Osteoblast (primary cell): ENCODE measurements around the gene LAMB4. TPM values are rescaled to one million over a fixed set of nuclear protein-coding genes. Genes with fewer than 3 reads are reported as not detected.

ENCODE experiments used
- DNase-seq: peaks from one replicate; pipeline ENCODE4 v3.0.0; 2011; ENCODE audit warnings: low spot score, mixed read lengths; ENCODE audit not compliant: insufficient read length; ENCODE audit errors: missing footprints
- H2AFZ ChIP-seq: 2 replicates; pipeline ENCODE4 v1.6.0; 2011; ENCODE audit warnings: mild to moderate bottlenecking, low read length
- H3K27ac ChIP-seq: 2 replicates; pipeline ENCODE4 v1.5.1; 2011; ENCODE audit warnings: mild to moderate bottlenecking, low read depth, low read length, moderate library complexity
- H3K27me3 ChIP-seq: 2 replicates; pipeline ENCODE4 v1.6.0; 2012; ENCODE audit warnings: mild to moderate bottlenecking, control low read depth, inconsistent platforms, low read length, moderate library complexity; ENCODE audit not compliant: insufficient read depth
- H3K36me3 ChIP-seq: 2 replicates; pipeline ENCODE4 v1.5.1; 2011; ENCODE audit warnings: mild to moderate bottlenecking, low read length, control low read depth, moderate library complexity; ENCODE audit not compliant: insufficient read depth
- H3K4me1 ChIP-seq: 2 replicates; pipeline ENCODE4 v1.5.1; 2011; ENCODE audit warnings: mild to moderate bottlenecking, low read length, control low read depth, moderate library complexity; ENCODE audit not compliant: insufficient read depth
- H3K4me2 ChIP-seq: 2 replicates; pipeline ENCODE4 v1.6.0; 2011; ENCODE audit warnings: mild to moderate bottlenecking, low read length; ENCODE audit not compliant: insufficient read depth
- H3K4me3 ChIP-seq: fragments of 200-600 bp; sonication (generic); 3 replicates; pipeline ENCODE4 v1.5.1; 2012; ENCODE audit warnings: mild to moderate bottlenecking, low read length, inconsistent platforms; ENCODE audit not compliant: insufficient read depth
- H3K79me2 ChIP-seq: 2 replicates; pipeline ENCODE4 v1.6.0; 2012; ENCODE audit warnings: mild to moderate bottlenecking, low read length, control low read depth, inconsistent platforms; ENCODE audit not compliant: insufficient read depth
- H3K9me3 ChIP-seq: 2 replicates; pipeline ENCODE4 v1.5.1; 2011; ENCODE audit warnings: low read depth, low read length, control low read depth
- H4K20me1 ChIP-seq: 2 replicates; pipeline ENCODE4 v1.6.0; 2012; ENCODE audit warnings: mild to moderate bottlenecking, low read length, control low read depth; ENCODE audit not compliant: insufficient read depth
- total RNA-seq: library from RNA; depleted of rRNA; stranded (reverse); fragments of >200 nt; gene quantifications from 2 replicates; pipeline ENCODE4 v1.2.3, GENCODE V29; 2012
- TF ChIP-seq, protein P1 (sequence below): IDR thresholded peaks from 2 replicates; pipeline ENCODE4 v1.5.1; 2011; ENCODE audit warnings: mild to moderate bottlenecking, low read depth, low read length, moderate library complexity; ENCODE audit errors: extremely low read depth

LAMB4 gene
- total RNA-seq, 1 donor = 0.36 TPM

- DNase-seq = no peak
- Histone ChIP-seq H3K9me3 (no peaks in the 10 kb centered on the region), H3K4me3 (no peak overlapping the region), H3K27me3 (no peaks in the 10 kb centered on the region), H3K79me2 (peaks cover 32% of the 10 kb centered on the region), H3K36me3 (peaks cover 64% of the 10 kb centered on the region), H3K27ac (peak overlapping the region; percentile 73), H2AFZ (no peak overlapping the region), H4K20me1 (no peaks in the 10 kb centered on the region), H3K4me2 (no peak overlapping the region), H3K4me1 (peaks cover 67% of the 10 kb centered on the region)
- TF ChIP-seq, protein P1, sequence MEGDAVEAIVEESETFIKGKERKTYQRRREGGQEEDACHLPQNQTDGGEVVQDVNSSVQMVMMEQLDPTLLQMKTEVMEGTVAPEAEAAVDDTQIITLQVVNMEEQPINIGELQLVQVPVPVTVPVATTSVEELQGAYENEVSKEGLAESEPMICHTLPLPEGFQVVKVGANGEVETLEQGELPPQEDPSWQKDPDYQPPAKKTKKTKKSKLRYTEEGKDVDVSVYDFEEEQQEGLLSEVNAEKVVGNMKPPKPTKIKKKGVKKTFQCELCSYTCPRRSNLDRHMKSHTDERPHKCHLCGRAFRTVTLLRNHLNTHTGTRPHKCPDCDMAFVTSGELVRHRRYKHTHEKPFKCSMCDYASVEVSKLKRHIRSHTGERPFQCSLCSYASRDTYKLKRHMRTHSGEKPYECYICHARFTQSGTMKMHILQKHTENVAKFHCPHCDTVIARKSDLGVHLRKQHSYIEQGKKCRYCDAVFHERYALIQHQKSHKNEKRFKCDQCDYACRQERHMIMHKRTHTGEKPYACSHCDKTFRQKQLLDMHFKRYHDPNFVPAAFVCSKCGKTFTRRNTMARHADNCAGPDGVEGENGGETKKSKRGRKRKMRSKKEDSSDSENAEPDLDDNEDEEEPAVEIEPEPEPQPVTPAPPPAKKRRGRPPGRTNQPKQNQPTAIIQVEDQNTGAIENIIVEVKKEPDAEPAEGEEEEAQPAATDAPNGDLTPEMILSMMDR = no peak
These were observed 136.3 kb downstream of the LAMB4 start for GRCh38 chr7:107993891-107994291.

- Histone ChIP-seq H3K36me3 (peaks cover 76% of the 10 kb centered on the region), H3K4me3 (no peak overlapping the region), H3K79me2 (peaks cover 42% of the 10 kb centered on the region), H2AFZ (no peak overlapping the region), H3K27me3 (no peaks in the 10 kb centered on the region), H3K27ac (peak overlapping the region; percentile 49), H4K20me1 (peaks cover 5% of the 10 kb centered on the region), H3K4me2 (peak overlapping the region; percentile 31), H3K4me1 (peaks cover 26% of the 10 kb centered on the region), H3K9me3 (no peaks in the 10 kb centered on the region)
- TF ChIP-seq, protein P1 = no peak
- peak; percentile 79 for DNase-seq
These were observed 140.4 kb downstream of the LAMB4 start for GRCh38 chr7:107989618-107990373.

DNA sequence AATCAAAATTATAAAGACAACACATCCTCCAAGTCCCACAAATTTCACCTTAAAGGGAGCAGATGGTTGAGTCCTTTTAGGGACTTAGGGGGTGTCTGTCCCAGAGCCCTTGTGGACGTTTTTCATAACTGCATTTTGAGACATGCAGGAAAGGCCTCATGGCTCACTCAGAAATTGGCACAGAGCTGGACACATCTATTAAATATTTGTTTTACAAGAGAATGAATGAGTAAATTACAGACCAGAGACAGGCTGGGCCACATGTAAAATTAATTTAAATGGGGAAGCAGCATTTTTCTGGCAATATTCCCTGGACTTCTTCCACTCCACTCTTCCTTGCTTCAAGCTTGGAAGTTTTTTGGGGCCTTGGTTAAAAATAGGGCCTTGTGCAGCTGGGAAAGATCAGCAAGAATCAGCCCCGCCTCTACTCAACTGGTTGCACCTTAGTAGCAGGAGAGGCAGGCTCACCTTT lies 147.2 kb downstream of the LAMB4 start:
- H3K27me3 ChIP-seq = no peaks in the 10 kb centered on the region
- no peaks in the 10 kb centered on the region for H3K4me1 ChIP-seq
- no peaks in the 10 kb centered on the region for H3K9me3 ChIP-seq
- H2AFZ ChIP-seq = no peak overlapping the region
- no peak for DNase-seq
- H3K4me2 ChIP-seq = no peak overlapping the region
- no peak overlapping the region for H3K27ac ChIP-seq
- peaks cover 86% of the 10 kb centered on the region for H3K36me3 ChIP-seq
- H3K79me2 ChIP-seq = peaks cover 41% of the 10 kb centered on the region
- no peak overlapping the region for H3K4me3 ChIP-seq
- peaks cover 11% of the 10 kb centered on the region for H4K20me1 ChIP-seq
- TF ChIP-seq, protein P1 = peak; percentile 24

DNA sequence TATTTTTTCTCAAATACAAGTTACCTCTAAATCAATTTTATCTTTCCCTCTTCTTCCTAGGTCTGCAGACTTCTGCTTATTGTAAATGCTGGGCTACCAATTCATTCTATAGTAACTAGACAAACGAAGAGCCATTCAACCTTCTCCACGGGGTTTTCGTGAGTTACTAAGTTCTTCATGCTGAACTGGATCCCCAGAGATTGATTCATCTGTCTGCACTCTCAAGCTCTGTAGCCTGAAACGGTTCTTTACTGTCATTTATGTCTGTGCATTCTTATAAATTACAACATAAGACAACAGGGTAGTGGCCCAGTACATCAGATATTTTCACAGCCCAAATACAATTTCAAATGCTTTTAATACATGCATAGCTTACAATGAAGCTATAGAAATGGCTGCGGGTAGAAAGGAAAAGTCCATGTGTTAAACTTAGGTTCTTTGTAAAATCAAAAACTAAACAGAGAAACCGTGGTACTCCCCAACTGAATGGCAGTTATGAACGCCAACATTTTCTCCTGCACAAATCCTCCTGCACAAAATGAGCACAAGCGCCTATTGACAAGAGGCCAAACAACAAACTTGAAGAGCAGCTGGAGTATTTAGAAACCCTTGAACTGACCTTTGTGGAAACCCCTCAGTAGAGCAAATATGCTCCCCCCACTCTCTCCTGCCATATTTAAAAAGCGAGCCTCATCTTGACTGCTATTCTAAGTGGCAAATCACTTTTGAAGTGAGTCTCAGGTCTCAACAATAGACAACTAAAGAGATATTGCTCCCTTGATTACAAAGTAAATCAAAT lies 147.9 kb downstream of the LAMB4 start:
- DNase-seq = no peak
- Histone ChIP-seq H3K79me2 (peaks cover 40% of the 10 kb centered on the region), H3K9me3 (no peaks in the 10 kb centered on the region)

More for the DNA sequence above, 147.9 kb downstream of the LAMB4 start:
- Histone ChIP-seq H4K20me1 (peaks cover 11% of the 10 kb centered on the region), H3K27ac (no peak overlapping the region), H3K4me2 (no peak overlapping the region), H3K27me3 (no peaks in the 10 kb centered on the region), H3K4me1 (no peaks in the 10 kb centered on the region), H2AFZ (no peak overlapping the region), H3K36me3 (peaks cover 86% of the 10 kb centered on the region), H3K4me3 (no peak overlapping the region)
- TF ChIP-seq, protein P1 = no peak
